OCI-LY7 (cell line): Measurements from ENCODE around the gene RPL37A.

Experiments
- EZH2phosphoT487 ChIP-seq: fragments of 200-600 bp; sonication (generic); IDR thresholded peaks from 2 replicates; pipeline ENCODE4 v1.6.1; 2018; ENCODE audit warnings: low read depth, borderline replicate concordance, mild to moderate bottlenecking, mixed run types, antibody characterized with exemption, low read length, moderate library complexity, mixed read lengths
- TF ChIP-seq, protein P1 (sequence below): fragments of 200-600 bp; sonication (generic); conservative IDR thresholded peaks from 2 replicates; pipeline ENCODE4 v1.5.1; 2014; ENCODE audit warnings: mild to moderate bottlenecking, antibody characterized with exemption, low read length, moderate library complexity, mixed read lengths

DNA sequence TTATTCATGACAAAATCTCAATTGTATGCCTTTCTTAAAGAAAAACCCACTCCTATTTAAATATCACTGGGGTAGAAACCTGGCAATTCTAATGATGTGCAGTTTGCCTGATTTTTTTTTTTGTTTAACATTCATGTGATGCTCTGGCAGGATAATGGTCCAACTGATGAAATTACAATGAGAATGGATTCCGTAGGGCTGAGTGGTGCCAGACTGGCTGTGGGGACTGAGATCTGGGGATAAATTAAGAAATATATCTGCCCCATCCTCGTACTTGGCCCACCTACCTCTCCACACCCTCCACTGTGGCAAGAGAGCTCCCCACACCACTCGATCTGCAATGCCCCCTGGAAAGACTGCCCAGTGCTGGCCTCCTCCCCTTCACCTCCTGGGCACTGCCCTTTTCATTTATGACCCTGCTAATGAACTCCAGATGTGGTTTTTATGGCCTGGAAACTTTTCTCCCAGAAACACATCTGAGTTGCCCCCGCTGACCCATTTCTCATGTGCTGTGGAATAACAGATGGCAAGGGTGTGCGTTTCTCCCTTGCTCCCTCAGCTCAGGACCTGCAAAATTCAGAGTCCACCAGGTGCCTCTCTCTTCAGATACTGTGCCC lies 33.0 kb upstream of the RPL37A start:
- TF ChIP-seq, protein P1, sequence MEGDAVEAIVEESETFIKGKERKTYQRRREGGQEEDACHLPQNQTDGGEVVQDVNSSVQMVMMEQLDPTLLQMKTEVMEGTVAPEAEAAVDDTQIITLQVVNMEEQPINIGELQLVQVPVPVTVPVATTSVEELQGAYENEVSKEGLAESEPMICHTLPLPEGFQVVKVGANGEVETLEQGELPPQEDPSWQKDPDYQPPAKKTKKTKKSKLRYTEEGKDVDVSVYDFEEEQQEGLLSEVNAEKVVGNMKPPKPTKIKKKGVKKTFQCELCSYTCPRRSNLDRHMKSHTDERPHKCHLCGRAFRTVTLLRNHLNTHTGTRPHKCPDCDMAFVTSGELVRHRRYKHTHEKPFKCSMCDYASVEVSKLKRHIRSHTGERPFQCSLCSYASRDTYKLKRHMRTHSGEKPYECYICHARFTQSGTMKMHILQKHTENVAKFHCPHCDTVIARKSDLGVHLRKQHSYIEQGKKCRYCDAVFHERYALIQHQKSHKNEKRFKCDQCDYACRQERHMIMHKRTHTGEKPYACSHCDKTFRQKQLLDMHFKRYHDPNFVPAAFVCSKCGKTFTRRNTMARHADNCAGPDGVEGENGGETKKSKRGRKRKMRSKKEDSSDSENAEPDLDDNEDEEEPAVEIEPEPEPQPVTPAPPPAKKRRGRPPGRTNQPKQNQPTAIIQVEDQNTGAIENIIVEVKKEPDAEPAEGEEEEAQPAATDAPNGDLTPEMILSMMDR: no peak
- TF ChIP-seq EZH2phosphoT487: no peak
